Body of pancreas (tissue), 4 donors: ENCODE measurements around the gene THSD4.

Experiments used
- CTCF ChIP-seq, 7 experiments: fragments of 450-650 bp in 4 of 7; fragments of 200-600 bp in 3 of 7; sonication (generic) in 3 of 7; IDR thresholded peaks; one replicate each; pipeline ENCODE4 v1.5.1; 2016 to 2019; ENCODE audit warnings: antibody characterized with exemption in 7 of 7
- POLR2A ChIP-seq, 3 donors: fragments of 450-650 bp; IDR thresholded peaks; one replicate each; pipeline ENCODE4 v1.6.1; 2016; ENCODE audit warnings: antibody characterized with exemption in 3 of 3, mild to moderate bottlenecking in 2 of 3

GRCh38 chr15:71804695-71805470 lies 689.6 kb downstream of the THSD4 start:
- TF ChIP-seq POLR2A (IDR thresholded peaks at IDR 0.05) (no peak), CTCF (IDR thresholded peaks at IDR 0.05) (no peak)
